HG02943 (cell line): ENCODE results near the gene ANKRD17.
"Not testable (repeated sequence)": the region's sequence is repeated elsewhere in the genome, so short reads cannot be mapped to it uniquely, and the experiment has no call there.

ENCODE experiments used
- ATAC-seq: cut with Tn5 transposase; IDR thresholded peaks from one replicate; pipeline ENCODE4 v1.9.1; 2021; ENCODE audit warnings: mild to moderate bottlenecking, low read depth, moderate library complexity; ENCODE audit not compliant: unreplicated experiment

ANKRD17 gene

GRCh38 chr4:73211968-73212367 lies 46.6 kb downstream of the ANKRD17 start:
- no peak for ATAC-seq

- ATAC-seq = no peak
These were observed 50.2 kb downstream of the ANKRD17 start for GRCh38 chr4:73208376-73208775.

GRCh38 chr4:73206236-73206635 lies 52.4 kb downstream of the ANKRD17 start:
- no peak for ATAC-seq

- no peak for ATAC-seq
These were observed 53.1 kb downstream of the ANKRD17 start for GRCh38 chr4:73205482-73205881.

GRCh38 chr4:73203976-73204375 lies 54.6 kb downstream of the ANKRD17 start:
- ATAC-seq = not testable (repeated sequence)

GRCh38 chr4:73197220-73197619 lies 61.4 kb downstream of the ANKRD17 start:
- no peak for ATAC-seq

- ATAC-seq = no peak
These were observed 64.5 kb downstream of the ANKRD17 start for GRCh38 chr4:73194064-73194463.

GRCh38 chr4:73193659-73194058 lies 64.9 kb downstream of the ANKRD17 start:
- ATAC-seq = no peak

- no peak for ATAC-seq
These were observed 65.4 kb downstream of the ANKRD17 start for GRCh38 chr4:73193155-73193554.

GRCh38 chr4:73189274-73189810 lies 69.3 kb downstream of the ANKRD17 start:
- no peak for ATAC-seq

GRCh38 chr4:73187325-73187724 lies 71.3 kb downstream of the ANKRD17 start:
- ATAC-seq = no peak

GRCh38 chr4:73185903-73186302 lies 72.7 kb downstream of the ANKRD17 start:
- no peak for ATAC-seq

GRCh38 chr4:73181231-73181630 lies 77.4 kb downstream of the ANKRD17 start:
- no peak for ATAC-seq

- no peak for ATAC-seq
These were observed 80.2 kb downstream of the ANKRD17 start for GRCh38 chr4:73178389-73178788.

- no peak for ATAC-seq
These were observed 86.4 kb downstream of the ANKRD17 start for GRCh38 chr4:73172161-73172560.

GRCh38 chr4:73170518-73171198 lies 87.9 kb downstream of the ANKRD17 start:
- no peak for ATAC-seq

- no peak for ATAC-seq
These were observed 92.4 kb downstream of the ANKRD17 start for GRCh38 chr4:73166212-73166611.

- no peak for ATAC-seq
These were observed 96.9 kb downstream of the ANKRD17 start for GRCh38 chr4:73161527-73162185.

- ATAC-seq = no peak
These were observed 102.2 kb downstream of the ANKRD17 start for GRCh38 chr4:73156394-73156793.

GRCh38 chr4:73152893-73153292 lies 105.7 kb downstream of the ANKRD17 start:
- no peak for ATAC-seq

GRCh38 chr4:73142995-73143547 lies 115.5 kb downstream of the ANKRD17 start:
- ATAC-seq = no peak

GRCh38 chr4:73139991-73140390 lies 118.6 kb downstream of the ANKRD17 start:
- no peak for ATAC-seq
